IPS-NIHi7 (cell line): ENCODE data around the gene B3GALT4.

Experiments
- DNase-seq: peaks from one replicate; pipeline ENCODE4 v3.0.0; 2012; ENCODE audit warnings: mixed read lengths; ENCODE audit errors: extremely low spot score

The B3GALT4 gene

DNA sequence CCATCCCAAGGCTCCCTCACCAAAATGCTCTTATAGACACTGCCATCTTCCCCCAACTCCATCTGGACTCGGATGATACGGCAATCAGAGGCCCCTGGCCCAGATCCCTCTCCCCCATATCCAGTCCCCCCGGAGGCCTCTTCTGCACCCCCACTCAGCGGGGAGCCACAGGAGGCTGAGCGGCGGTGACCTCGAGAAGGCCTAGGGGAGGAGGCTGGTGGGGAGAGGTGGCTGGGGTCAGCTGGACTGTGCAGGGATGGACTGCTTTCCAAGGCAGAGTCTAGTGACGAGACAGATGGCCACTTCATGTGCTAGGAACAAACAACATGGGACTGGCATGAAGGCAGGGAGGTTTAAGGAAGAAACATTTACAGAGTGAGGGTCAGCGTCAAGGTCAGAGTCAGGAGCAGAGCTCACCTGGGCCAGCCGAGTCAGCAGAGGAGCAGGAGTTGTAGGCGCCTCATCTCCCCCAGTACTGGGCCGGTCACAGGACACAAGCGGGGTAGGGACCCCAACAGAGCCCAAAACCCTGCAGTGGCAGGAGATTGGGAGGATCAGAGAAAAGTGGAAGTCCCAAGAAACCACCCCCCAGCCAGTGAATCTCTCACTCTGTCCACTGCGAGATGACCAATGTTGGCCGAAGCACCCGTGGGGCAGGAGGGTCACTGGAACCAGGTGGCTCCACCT is 16.2 kb downstream of the B3GALT4 start:
- no peak for DNase-seq

DNA sequence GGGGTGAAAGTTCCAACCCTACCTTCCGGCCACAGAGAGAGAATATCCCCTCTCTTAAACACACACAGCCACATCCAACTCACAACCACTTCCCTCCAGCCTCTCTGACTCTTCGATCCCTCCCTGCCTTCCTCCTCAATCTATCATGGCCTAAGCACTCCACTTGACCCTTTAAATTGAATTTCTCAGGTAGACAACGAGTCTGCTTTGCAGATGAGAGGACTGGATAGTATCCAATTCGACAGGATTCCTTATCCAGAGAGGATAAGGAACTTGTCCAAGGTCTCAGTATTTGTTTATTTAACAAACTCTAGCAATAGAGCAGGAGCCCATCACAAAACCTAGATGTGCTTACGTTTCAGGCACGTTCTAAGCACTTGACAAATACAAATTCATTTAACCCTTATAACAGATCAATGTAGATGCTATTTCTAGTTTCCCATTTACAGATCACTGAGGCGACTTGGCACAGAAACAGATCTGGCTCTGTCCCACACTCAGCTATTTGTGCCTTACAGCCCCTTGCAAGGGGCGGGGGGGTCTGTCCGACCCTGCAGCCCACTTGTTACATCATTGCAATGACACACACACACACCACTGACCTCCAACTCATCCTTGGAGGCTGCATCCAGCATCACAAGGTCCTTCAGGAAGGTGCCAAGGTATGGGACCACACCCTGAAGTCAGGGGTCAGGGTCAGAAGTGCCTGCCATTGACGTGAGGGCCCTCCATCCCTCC is 17.3 kb downstream of the B3GALT4 start:
- no peak for DNase-seq

DNA sequence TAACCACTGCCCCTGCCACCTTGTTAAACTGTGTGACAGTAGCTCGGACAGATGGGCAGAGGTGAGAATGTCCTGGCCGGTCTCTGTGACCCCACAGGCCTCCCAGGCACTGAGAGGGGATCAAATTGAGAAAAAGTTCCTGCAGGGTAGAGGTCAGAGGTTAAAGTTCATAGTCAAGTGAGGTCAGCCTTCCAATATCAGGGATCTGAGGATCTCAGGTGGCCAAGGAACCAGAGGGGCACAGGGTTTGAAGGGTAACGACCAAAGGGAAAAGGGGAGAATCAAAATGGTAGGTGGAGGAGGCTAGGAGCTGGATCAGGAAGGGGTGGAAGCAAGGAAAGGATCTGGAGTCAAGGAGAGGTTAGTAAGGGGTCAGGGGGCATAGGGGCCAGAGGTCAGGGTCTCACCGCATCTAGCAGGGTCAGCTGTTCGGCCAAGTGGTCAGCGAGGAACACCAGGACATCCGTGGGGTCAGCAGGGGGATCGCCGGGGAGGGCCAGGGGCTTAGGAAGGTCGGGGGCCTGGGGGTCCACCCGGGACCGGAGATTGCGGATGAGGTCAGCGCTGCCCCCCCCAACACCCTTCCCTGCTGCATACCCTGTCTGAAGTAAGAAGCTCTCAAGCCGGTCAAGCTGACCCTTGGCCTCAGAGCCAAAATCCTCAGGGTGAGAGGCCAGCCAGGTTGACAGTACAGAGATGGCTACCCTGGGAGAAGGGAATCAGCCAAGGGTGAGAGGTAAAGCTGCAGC is 18.9 kb downstream of the B3GALT4 start:
- DNase-seq: no peak

DNA sequence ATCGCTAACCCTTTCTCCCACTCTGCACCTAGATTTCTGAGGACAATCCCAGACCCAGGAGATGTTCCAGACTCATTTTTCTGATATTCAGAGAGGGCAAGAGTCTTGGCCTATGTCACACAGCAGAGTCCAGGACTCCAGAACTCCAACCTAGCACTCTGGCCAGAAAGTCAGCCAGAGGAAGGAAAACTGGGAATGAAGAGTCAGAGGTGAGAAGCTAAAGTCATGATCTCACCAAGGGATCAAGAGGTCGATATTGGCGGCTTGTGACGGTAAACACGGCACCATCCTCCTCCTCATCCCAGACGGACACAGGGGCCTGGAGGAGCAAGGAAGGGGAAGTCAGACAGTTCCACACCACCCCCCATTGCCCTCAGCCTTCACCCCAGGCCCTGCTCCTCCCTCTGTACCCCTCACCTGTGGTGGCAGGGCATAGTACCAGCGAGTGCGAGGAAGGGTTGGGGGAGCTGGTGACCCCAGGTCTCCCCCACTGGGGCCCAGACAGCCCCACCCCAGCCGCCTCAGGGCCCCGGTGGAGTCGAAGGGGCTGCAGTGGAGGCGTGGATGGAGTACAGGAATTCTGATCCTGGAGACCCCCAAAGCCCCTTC is 20.0 kb downstream of the B3GALT4 start:
- DNase-seq: no peak

DNA sequence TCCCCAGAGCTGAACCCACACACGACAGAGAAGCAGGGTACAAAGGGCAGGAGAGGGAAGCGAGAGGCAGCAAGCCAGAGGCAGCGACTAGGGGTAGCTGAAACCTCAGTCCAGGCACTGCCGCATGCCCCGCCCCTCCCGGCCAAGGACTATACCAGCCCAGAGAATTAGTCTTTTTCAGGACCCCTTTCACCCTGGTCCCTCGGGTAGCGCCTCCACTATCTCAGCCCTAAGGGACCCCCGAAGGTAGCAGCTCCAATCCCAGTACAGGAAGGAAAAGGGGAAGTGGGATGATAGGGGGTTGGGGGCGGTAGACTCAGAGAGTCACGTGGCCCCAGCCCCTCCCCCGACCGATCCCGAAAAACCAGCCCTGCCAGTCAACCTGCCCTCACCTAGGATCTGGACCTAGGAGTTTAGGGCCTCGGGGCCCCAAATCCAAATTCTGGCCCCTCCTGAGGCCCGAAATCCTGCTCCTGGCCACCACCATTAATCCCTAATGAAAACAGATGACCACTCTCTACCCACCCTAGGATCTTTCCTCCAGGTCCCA is 20.6 kb downstream of the B3GALT4 start:
- peak; percentile 82 for DNase-seq

DNA sequence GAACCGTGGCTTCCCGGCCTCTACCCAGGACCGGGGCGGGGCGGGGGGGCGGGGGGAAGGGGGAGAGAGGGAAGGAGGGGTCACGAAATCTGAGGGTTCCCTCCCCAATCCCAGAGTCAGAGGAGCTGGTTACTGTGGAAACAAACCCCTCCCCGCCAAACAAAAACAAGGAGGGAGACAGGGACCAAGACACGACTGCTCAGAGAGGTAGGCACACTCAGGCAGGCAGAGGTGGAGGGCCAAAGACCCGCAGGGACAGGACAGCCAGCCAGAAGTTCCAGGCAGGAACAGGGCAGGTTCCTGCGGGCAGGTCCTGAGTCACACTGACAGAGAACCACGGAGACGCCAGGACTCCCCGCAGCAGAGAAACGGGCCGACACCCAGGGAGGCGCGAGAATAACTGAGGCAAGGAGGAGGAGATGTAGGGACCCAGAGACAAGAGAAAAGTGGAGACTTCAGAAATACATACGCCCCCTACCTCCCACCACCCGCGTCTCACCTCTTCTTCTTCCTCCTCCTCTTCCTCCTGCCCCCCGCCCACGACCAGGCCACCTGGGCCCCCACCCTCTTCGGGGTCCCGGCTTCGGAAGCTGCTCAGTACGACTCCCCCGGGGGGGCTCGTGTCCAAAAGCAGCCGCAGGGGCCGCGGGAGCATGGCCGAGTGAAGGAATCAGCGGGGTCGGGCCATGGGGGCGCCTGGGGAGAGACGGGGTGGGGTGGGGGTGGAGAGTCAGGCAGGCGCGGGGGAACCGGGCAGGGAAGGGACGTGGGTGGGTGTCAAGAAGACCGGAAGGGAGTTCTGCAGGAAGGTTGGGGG is 21.2 kb downstream of the B3GALT4 start:
- DNase-seq: peak; percentile 82

DNA sequence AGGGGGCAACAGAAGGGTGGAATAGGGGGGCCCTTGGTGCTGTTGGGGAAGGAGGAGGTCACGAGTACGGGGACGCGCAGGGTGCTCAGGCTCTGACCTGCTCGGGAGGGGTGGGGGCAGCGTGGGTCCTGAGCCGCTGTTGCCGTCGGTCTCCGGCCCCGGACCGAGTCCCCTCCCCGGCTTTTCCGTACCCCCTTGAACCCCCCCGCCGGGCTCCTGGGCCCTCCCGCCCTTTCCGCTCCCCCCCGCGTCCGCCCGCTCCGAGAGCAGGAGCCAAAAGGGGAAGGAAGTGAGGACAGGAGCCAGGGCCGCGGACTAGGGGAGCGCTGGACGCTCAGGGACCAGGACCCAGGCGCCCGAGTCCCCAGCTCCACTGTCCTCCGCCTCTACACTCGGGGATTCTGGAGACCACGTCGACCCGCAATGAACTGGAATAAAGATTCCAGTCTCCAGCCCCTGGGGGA is 21.9 kb downstream of the B3GALT4 start, which contains the start of gene RGL2:
TSS of gene RGL2 (minus strand) at position 170 of the 464 bp plus-strand sequence. CDS start 332 bp downstream, outside the sequence.
- DNase-seq: peak; percentile 31

DNA sequence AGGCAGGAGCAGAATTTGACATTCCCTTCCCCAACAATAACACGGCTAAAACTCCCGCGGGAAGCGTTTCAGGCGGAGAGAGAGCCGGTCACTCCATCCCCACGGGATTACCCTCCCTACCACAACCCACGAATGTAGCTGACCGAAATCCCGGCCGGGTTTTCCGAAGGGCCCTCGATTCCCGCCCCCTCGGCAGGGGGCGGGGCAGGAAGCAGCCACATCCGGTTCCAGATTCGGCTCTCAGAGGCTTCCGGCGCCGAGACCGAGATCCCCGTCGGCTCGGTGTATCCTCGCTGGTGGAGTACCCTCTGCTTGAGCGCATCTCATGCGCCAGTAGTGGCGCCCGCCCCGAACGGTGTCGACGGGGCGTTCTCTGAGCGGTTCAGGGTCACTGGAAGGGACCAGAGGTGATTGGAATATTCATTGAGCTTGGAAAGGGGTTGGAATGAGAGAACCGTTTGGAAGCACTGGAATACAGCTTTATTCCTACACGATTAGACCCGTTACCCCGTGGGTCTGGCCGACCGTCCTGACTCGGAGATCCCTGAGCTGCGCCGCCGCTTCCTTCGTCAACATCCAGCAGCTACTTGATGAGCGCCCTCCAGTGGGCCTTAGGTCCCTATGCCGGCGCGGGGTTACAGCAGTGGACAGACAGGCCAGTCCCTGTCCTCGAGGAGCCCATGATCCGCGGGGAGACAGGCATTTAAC is 22.5 kb downstream of the B3GALT4 start:
- DNase-seq: peak; percentile 78

DNA sequence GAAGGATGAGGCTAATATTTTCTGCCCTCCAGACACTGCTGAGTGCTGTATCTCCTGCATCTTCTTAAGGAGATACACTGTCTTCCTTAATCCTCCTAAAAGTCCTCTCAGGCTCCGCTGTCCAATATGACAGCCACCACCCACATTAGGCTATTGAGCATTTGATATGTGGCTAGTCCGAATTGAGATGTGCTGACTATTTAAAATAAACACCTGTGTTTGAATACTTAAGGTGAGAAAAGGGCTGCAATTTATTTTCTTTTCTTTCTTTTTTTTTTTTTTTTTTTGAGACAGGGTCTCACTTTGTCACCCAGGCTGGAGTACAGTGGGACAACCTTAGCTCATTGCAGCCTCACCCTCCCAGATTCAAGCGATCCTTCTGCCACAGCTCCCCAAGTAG is 25.0 kb downstream of the B3GALT4 start:
- no peak for DNase-seq

DNA sequence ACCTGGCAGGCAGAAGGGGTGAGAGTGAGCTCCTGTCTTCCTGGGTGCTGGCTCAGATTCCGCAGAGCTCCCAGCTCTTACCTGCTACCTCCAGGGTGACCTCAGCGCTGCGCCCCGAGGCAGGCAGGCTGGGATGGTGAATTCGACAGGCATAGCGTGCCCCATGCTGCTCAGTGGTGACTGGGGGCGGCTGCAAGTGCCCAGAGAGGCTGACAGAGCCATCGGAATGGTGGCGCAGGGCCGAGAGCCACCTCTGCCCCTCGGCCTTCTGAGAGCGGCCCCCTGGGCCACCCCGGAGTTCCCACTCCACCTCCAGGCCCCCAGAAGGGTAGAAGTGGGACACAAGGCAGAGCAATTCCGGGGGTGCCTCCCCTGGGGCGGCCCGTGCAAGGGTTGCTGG is 27.3 kb downstream of the B3GALT4 start:
- DNase-seq: no peak

DNA sequence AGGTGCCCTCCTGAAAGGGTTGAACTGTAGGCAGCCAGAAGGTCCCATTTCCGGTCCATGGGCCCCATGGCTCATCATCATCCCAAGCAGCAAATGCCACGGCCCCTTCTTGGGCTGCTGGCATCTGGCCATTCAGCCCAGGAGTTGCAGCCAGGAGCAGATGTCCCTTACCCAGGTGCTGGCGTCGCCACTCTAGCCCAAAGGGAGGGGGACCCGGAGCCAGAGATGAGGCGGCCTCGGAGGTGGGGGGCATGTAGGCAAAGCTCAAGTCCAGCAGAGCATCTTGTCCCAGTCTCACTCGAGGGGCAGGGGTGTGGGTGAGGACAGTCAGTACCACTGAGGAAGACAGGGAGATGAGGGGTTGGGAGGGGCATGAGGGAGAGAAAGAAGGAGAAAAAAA is 28.1 kb downstream of the B3GALT4 start:
- no peak for DNase-seq

DNA sequence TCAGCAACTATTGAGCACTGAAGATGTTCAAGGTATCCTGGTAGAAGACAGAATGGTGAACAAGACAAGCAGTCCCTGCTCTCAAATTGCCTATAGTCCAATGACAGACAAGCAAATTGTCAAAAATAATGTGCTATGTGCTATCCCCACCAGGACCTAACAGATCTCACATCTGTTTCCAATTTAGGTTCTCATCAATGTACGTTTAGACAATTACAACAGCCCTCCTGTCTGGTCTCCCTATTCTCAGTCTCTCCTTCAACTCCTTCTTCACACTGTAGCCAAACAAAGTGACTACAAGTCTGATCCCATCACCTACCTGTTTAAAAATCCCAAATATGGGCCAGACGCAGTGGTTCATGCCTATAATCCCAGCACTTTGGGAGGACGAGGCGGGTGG is 29.4 kb downstream of the B3GALT4 start:
- DNase-seq: no peak

DNA sequence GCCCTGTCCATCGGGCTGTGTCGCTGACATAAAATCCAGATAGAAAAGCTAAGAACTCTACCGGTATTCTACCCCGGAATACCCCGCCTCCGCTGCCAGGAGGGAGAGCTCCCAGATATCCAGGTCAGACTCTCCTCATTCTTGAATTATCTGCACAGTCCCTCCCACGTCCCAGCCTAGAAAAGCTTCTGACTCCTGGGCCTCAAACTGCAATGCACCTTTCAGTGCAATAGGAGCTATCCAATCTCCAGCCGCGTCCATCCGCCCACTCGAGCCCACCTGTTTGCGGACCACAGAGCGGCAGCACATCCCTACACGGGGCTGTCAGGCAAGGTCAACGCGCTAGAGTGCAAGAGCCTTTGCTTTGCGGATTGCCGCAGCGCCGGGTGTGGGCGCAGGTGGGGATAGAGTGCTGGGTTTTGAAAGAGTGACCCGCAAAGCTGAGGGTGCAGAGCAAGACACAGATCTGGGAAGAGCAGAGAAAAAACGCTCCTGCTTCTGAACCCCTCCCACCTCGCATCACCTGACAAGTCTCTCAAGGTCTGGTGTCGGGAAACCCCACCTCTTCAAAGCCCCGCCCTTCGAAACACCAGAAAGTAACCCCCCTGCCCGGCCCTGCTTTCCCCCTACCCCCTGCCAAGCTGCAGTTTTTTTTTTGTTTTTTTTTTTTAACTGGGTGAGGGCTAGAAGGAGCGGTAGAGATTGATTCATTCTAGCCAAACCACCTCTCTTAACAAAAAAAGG is 35.6 kb downstream of the B3GALT4 start:
- DNase-seq: peak; percentile 86

DNA sequence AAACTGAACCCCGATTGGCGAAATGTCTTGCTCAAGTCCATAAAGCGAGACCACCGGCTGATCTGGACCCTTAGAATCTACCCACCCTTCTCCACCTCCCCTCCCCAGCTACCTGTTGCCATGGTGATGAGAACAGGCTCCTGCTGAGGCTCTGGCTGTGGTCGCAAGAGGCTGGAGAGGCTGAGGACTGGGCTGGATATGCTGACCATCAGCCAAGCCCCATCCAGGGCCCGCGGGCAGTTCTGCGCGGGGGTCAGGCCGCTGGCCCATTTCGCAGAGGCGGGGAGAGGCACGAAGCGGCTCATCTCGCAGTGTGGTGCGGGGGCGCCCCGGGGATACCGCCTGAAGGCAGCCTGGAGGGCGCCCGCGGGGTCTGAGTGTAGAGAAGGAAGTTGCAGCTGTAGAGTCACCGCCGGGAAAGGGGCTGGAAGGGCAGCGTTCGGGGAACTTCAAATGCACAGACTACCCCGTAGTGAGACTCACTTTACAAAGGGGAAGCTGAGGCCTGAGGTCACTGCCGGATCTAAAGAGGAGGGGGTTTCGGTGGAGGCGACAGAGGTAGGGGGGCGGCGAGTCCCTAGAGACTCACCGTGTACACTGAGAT is 36.3 kb downstream of the B3GALT4 start:
- peak; percentile 48 for DNase-seq

DNA sequence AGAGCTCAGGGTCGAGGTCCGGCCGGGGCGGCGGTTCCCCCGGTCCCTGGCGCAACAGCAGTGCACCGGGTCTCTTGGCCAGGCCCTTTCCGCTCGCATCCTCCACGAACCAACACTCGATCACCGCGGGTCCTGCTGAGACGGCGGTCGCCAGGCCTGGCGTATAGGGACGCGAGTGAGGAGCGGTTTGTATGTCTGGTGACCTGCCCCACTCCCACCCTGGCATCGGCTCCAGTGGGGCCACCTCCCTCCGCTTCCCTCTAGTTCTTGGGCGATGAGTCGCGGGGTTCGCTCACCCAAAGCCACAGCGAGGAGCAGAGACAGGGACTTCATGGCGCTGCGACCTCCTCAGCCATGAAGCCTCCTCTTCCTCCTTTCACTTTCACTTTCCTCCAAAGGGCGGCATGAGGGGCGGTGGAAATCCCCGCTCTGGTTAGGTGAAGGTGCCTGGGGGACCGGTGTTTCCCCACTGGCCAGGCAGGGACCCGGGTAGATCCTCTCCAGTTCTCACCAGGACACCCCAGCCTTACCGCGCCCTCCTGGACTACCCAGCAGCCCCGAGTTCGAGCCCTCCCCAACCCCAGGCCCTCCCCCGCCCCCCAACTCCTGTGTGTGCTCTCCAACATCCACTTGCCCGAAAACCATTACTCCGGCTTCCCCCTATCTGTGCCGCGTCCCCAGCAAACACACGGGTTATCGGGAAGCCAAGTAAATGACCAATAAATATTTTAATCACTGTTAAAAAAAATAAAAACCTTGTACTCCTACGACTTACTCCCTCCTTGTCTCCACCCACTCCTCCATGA is 37.0 kb downstream of the B3GALT4 start, which contains the start of gene TAPBP:
TSS of gene TAPBP (minus strand) at position 370 of the 806 bp plus-strand sequence. CDS start at position 333, 37 bp downstream.
- peak; percentile 25 for DNase-seq

DNA sequence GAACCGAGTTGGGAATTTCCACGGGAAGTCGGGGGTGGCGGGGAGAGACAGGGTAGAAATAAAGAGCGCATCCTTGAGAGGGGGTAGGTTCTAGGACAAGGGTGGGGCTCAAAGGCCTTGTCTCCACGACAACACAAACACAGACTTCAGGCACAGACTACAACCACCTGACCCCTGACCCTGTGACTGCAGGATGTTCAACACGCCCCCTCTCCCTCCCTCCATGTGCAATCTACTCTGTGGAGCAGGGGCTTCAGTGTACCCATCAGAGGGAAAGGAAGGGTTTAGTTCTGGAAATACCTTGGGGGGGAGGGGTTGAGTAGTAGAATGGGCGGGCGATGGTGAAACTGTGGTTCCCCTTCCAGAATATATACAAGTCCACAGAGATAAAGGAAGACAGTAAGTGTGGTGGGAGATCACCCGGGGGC is 37.6 kb downstream of the B3GALT4 start:
- DNase-seq: peak; percentile 40

DNA sequence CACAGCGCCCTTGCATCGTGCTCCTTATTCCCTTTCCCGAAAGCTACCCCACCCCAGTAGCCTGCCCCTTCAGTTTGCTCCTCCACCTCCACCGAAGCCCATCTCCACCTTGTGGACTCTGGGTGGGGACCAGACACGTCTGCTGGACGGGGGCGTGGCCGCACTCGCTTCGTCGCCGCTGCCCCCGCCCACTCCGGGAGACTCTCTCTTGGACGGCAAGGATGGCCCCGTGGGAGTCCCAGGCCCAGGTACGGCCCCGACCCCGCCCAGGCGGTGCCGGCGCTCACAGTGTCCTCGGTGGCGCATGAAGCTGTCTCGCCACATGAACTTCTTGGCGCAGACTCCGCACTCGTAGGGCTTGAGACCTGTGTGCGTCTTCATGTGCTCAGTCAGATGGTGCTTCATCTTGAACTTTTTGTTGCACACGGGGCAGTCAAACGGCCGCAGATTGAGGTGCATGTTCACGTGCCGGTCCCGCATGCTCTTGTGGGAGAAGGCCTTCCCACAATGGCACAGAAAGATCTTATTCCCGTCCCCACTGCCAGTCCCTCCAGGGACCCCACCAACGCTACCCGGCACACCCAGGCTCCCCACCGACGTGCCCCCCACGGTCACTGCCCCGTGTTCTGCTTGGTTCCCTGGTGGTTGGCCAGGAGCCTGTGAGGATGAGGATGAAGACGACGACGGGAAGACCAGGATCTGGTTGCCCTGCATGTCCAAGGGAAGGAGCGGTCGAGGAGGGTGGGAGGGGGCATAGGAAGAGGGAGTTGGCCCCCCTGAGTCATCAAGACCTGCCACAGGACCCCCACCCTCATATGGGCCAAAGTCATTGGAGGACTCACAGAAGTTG is 38.2 kb downstream of the B3GALT4 start:
- peak; percentile 23 for DNase-seq
